ENCODE measurements around the gene TNFAIP8.

Gene TNFAIP8

GRCh38 chr5:119353686-119354366 lies 2.0 kb upstream of the TNFAIP8 start:
- TF ChIP-seq CTCF (IDR thresholded peaks at IDR 0.05; ENCODE audit: insufficient read depth, low read depth, low read length, missing control alignments), result no peak
- DNase-seq (ENCODE audit: low read depth), result peak; percentile 82
- peak overlapping the region; percentile 57 for H3K4me3 ChIP-seq (ENCODE audit: low read depth, low read length)

GRCh38 chr5:119354537-119355243 lies 1.1 kb upstream of the TNFAIP8 start:
- peak overlapping the region; percentile 57 for H3K4me3 ChIP-seq (ENCODE audit: low read depth, low read length)
- no peak for TF ChIP-seq CTCF (IDR thresholded peaks at IDR 0.05; ENCODE audit: insufficient read depth, low read depth, low read length, missing control alignments)
- DNase-seq (ENCODE audit: low read depth), result peak; percentile 46

GRCh38 chr5:119355244-119355638 lies 578 bp upstream of the TNFAIP8 start:
- peak overlapping the region; percentile 57 for H3K4me3 ChIP-seq (ENCODE audit: low read depth, low read length)
- peak; percentile 58 for DNase-seq (ENCODE audit: low read depth)
- no peak for TF ChIP-seq CTCF (IDR thresholded peaks at IDR 0.05; ENCODE audit: insufficient read depth, low read depth, low read length, missing control alignments)

- H3K4me3 ChIP-seq (ENCODE audit: low read depth, low read length), result peak overlapping the region; percentile 57
- TF ChIP-seq CTCF (IDR thresholded peaks at IDR 0.05; ENCODE audit: insufficient read depth, low read depth, low read length, missing control alignments), result no peak
- DNase-seq (ENCODE audit: low read depth), result peak; percentile 50
Observed at GRCh38 chr5:119356612-119357188, 881 bp downstream of the TNFAIP8 start.

GRCh38 chr5:119357270-119357669 lies 1.5 kb downstream of the TNFAIP8 start:
- peak overlapping the region; percentile 57 for H3K4me3 ChIP-seq (ENCODE audit: low read depth, low read length)
- no peak for DNase-seq (ENCODE audit: low read depth)
- TF ChIP-seq CTCF (IDR thresholded peaks at IDR 0.05; ENCODE audit: insufficient read depth, low read depth, low read length, missing control alignments), result no peak

- DNase-seq (ENCODE audit: low read depth), result no peak
- no peak for TF ChIP-seq CTCF (IDR thresholded peaks at IDR 0.05; ENCODE audit: insufficient read depth, low read depth, low read length, missing control alignments)
- peak overlapping the region; percentile 57 for H3K4me3 ChIP-seq (ENCODE audit: low read depth, low read length)
Observed at GRCh38 chr5:119357808-119358529, 2.1 kb downstream of the TNFAIP8 start.
